ENCODE results near the gene BMP7.

Gene BMP7

DNA sequence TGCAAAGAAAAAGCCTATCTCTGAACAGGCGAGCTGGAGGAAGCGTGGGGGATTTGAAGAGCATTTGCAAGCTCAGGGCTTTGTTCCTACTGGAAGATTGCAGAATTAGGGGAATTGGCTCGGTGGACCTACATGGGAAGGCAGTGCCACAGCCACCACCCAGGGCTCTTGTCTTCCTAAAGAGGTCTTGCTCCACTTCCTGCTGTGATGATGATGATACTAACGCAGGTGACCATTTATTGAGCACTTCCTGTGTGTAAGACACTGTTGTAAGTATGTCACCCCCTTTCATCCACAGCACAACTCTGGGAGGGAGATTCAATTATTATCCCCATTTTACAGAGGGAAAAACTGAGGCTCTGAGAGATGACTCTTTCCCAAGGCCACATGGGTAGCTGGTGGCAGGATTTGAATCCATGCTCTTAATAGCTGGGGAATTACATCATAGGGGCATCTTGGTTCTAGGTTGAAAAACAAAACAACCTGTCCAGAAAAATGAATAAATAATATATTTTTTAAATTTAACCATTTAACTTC lies 41.2 kb downstream of the BMP7 start:
- FAIRE-seq, result no peak
- DNase-seq (ENCODE audit: insufficient read length, low spot score), result no peak
- TF ChIP-seq, protein P1, sequence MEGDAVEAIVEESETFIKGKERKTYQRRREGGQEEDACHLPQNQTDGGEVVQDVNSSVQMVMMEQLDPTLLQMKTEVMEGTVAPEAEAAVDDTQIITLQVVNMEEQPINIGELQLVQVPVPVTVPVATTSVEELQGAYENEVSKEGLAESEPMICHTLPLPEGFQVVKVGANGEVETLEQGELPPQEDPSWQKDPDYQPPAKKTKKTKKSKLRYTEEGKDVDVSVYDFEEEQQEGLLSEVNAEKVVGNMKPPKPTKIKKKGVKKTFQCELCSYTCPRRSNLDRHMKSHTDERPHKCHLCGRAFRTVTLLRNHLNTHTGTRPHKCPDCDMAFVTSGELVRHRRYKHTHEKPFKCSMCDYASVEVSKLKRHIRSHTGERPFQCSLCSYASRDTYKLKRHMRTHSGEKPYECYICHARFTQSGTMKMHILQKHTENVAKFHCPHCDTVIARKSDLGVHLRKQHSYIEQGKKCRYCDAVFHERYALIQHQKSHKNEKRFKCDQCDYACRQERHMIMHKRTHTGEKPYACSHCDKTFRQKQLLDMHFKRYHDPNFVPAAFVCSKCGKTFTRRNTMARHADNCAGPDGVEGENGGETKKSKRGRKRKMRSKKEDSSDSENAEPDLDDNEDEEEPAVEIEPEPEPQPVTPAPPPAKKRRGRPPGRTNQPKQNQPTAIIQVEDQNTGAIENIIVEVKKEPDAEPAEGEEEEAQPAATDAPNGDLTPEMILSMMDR (IDR thresholded peaks at IDR 0.05; ENCODE audit: insufficient read depth, missing control alignments), result no peak

DNA sequence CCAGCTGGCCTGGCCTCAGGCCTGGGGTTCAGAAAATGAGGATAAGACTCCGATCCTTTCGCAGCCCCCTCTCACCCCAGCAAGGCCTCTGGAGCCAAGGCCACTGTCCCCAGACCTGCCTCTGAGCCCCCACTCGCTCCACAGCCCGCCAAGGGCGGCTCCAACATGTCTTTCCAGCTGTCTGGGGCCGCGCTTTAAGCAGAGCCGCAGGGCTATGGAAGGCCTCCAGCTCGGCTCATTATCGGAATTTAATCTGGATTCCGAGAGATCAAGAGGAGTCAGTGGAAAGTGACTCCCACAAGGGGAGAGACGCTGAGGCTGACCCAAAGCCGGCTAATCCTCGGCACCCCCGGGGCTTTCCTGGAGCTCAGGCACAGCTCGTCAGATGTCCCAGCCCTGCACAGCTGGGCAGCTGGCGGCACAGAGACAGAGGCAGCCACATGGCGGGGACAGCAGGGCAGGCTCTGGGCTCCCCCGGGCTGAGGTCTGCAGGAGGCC lies 41.8 kb downstream of the BMP7 start:
- TF ChIP-seq, protein P1 (IDR thresholded peaks at IDR 0.05; ENCODE audit: insufficient read depth, missing control alignments), result no peak
- peak; percentile 97 for DNase-seq (ENCODE audit: insufficient read length, low spot score)
- FAIRE-seq, result peak; percentile 70

DNA sequence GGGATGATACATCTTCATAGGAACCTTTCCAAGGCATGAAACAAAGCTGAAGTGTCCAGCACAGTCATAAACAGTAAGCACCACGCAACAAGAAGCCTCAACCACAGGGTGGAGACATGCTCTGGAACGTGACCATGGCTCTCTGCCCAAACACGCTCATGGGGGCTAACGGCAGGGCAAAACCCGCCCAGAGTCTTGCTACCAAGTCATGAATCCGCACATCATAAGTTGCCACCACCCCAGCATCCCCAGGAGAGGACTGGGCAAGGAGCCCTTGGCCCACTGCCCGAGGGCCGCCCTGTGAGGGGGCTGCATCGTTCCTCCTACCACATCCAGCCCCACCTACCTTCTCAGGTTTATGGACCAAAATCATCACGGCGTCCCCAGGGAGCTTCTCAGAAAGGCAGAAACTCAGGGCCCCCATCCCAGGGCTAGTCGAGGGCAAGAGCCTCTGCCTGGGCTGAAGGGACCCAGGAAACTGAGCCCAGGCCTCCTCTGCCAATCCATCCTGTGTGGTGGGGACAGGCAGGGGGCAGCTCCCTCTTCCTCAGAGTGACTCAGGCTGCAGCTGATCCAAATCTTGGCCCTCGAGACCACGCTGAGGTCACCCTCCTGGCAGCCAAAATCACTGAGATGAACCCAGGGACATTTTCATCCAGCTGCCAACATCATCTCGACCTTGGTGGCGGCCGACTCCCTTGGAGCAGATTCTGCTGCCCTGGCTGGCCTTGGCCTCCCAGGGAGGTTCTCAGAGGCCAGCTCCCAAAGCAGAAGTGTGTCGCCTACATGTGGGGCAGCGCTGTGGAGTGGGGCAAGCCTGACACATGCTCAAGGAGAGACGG lies 42.6 kb downstream of the BMP7 start:
- TF ChIP-seq, protein P1 (IDR thresholded peaks at IDR 0.05; ENCODE audit: insufficient read depth, missing control alignments), result peak; percentile 28
- FAIRE-seq, result no peak
- DNase-seq (ENCODE audit: insufficient read length, low spot score), result no peak

DNA sequence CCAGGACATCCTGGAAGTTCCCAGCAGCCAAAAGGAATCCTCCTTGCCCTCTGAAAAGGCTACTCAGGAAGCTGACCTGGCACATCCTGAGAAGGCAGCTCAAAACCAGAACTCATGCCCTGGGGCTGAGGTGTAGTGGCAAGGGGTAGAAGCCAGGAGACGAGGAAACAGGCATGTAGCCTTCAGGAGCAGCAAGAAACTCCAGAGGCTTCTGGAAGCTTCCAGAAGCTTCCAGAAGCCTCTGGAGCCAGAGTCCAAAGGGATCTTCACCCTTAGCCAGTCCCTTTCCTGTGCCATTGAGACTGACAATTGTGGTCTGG lies 43.9 kb downstream of the BMP7 start:
- TF ChIP-seq, protein P1 (IDR thresholded peaks at IDR 0.05; ENCODE audit: insufficient read depth, missing control alignments), result no peak
- DNase-seq (ENCODE audit: insufficient read length, low spot score), result no peak
- no peak for FAIRE-seq

DNA sequence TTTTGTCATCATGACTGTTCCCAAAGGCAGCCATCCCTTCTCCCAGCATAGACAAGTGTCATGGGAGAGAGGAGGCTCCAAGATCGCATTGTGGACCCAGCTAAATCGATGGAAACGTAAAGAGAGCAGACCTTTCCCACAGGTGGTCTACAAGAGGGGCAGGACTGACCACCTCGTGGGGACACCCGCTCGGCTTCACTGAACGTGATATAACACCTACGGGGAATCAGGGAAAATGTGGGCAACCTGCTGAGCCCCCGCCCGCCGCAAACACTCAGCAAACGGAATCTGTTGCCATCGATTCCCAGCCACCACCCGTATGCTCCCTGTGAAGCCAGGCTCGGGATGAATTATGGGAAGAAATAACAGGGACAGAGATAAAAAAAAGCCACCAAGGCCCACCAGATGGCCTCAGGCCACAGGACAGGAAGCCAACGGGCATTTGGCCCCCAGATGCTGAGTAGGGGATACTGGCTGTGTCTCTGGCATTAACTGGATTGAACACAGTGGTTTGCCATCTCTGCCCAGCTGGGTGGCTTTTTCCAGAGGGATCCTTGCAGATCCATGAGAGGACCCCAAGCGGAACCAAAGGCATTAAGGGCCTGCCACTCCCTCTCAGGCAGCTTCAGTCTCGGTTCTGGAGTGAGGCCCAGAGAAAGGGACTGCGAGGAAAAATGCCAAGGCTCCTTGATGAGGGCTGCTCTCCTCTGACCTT lies 44.4 kb downstream of the BMP7 start:
- no peak for FAIRE-seq
- TF ChIP-seq, protein P1 (IDR thresholded peaks at IDR 0.05; ENCODE audit: insufficient read depth, missing control alignments), result no peak
- no peak for DNase-seq (ENCODE audit: insufficient read length, low spot score)

DNA sequence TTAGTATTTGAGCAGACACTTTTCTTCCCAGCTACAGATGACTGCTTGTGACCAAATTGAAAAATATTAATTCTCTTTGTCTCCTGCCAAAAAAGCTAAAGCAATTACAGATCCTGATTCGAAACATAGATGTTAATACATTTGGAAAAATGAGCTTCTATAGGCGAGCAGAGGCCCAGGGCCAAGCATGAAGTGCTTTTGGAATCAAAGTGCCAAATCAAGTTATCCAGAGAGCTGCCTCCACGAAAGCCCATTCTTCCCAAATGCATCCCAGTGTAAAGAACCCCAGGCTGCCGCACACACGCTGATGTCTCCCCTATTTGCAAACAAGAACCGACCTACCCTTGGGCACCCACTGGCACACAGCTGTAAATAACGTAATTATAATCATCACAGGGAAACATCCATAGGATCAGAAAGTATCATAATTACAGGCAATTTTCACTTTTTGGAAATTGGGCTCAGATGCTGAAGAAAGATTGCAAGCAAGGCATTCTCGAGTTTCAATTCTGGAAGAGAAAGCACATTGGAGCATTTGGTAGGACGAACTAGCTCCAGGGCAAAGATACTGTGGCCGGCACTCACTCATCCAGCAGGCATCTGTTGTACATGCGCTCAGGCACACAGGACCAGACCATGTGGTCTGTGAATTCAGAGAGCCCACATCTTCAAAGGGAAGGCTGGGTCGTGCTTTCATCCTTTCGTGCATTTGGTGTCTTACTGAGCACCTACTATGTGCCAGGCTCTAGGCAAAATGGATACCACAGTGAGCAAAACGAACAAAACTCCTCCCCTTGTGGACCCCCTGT lies 45.9 kb downstream of the BMP7 start:
- DNase-seq (ENCODE audit: insufficient read length, low spot score) (no peak), FAIRE-seq (no peak)
- TF ChIP-seq, protein P1 (IDR thresholded peaks at IDR 0.05; ENCODE audit: insufficient read depth, missing control alignments), result no peak

All from D721Med (cell line).